AG09309 (cell line): ENCODE data around the gene SCTR.

Experiments
- DNase-seq: peaks from one replicate; pipeline ENCODE4 v3.0.0-alpha.2; 2010; ENCODE audit warnings: low read depth
- H3K4me3 ChIP-seq: 2 replicates; pipeline ENCODE4 v1.5.1; 2011; ENCODE audit warnings: mild to moderate bottlenecking, low read depth, low read length, moderate library complexity; ENCODE audit not compliant: control insufficient read depth
- TF ChIP-seq, protein P1 (sequence below): IDR thresholded peaks from 2 replicates; pipeline ENCODE4 v1.5.1; 2011; ENCODE audit warnings: mild to moderate bottlenecking, low read depth, low read length, inconsistent platforms; ENCODE audit not compliant: insufficient read depth, control insufficient read depth; ENCODE audit errors: missing control alignments

The SCTR gene

DNA sequence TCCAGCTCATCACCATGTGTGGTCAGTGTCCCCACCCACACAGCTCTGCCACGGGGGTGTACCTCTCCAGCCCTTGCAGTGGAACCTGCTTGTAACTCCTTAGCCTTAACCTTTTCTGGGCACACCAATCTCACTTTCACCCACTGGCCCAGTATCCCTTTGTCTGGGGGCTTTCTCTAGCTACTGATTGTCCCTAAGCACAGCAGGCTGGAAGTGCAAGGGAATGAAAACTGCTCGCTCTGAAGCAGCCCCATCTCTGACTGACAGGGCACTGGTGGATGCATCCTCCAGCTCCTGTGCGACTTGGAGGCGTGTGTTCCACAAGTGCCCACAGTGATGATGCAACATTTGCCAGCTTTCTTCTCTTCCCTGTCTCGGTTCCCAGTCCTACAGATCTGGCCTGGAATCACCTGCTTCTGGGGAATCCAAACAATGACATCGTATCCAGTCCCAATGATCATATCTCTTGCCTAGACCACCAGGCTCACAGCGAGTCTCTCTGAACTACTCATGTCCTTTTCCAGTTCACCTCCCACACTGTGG, 33.6 kb downstream of the SCTR start:
- TF ChIP-seq, protein P1, sequence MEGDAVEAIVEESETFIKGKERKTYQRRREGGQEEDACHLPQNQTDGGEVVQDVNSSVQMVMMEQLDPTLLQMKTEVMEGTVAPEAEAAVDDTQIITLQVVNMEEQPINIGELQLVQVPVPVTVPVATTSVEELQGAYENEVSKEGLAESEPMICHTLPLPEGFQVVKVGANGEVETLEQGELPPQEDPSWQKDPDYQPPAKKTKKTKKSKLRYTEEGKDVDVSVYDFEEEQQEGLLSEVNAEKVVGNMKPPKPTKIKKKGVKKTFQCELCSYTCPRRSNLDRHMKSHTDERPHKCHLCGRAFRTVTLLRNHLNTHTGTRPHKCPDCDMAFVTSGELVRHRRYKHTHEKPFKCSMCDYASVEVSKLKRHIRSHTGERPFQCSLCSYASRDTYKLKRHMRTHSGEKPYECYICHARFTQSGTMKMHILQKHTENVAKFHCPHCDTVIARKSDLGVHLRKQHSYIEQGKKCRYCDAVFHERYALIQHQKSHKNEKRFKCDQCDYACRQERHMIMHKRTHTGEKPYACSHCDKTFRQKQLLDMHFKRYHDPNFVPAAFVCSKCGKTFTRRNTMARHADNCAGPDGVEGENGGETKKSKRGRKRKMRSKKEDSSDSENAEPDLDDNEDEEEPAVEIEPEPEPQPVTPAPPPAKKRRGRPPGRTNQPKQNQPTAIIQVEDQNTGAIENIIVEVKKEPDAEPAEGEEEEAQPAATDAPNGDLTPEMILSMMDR: no peak
- DNase-seq: no peak
- no peak overlapping the region for H3K4me3 ChIP-seq

DNA sequence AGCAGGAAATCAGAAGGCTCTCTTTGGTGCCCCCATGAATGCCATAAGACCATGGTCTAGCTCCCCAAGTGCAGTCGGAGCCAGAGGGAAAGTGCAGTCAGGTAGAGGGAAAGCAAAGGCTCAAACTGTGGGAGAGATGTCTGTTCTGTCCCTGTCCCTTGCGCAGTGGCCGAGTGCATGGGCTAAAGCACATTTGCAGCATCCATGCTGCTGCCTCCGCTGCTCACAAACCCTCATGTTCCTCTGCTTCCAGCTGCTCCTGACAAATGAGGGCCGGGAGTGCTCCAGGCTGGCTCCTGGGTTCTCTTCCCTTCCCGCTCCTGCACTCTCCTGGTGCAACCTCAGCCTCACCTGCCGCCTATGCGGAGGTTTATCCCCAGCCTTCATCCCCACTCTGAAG, 34.2 kb downstream of the SCTR start:
- DNase-seq: no peak
- no peak overlapping the region for H3K4me3 ChIP-seq
- TF ChIP-seq, protein P1: no peak

DNA sequence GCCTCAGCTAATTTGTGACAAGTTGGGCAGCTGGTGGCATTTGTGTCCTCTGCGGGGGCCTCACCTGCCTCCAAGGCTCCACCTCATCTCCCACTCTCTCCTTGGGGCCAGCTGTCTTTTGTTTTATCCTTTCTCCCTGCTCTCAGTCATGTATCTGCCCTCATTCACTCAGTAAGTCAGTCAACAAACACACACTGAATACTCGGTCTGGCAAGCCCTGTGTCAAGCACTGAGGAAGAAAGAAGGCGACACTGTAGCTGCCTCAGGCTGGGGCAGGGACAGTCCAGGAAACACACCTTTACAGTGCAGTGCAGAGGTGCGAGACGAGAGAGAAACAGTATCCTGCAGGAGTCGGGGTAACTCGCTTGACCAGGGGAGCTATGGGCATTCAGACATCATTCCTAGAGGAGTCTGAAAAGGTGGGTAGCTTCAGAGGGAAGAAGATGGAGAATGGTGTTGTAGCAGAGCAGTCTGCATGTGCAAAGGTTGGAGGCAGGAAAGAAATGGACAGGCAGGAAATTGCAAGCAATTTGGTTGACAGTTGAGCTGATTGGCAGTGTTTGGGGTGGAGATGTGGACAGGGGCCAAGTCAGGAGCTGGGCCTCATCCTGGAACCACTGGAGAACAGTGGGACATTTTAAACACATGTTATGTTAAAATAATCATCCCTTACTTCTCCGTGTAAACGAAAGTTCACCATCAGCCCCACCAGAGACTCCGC, 34.9 kb downstream of the SCTR start:
- TF ChIP-seq, protein P1: no peak
- no peak overlapping the region for H3K4me3 ChIP-seq
- no peak for DNase-seq

DNA sequence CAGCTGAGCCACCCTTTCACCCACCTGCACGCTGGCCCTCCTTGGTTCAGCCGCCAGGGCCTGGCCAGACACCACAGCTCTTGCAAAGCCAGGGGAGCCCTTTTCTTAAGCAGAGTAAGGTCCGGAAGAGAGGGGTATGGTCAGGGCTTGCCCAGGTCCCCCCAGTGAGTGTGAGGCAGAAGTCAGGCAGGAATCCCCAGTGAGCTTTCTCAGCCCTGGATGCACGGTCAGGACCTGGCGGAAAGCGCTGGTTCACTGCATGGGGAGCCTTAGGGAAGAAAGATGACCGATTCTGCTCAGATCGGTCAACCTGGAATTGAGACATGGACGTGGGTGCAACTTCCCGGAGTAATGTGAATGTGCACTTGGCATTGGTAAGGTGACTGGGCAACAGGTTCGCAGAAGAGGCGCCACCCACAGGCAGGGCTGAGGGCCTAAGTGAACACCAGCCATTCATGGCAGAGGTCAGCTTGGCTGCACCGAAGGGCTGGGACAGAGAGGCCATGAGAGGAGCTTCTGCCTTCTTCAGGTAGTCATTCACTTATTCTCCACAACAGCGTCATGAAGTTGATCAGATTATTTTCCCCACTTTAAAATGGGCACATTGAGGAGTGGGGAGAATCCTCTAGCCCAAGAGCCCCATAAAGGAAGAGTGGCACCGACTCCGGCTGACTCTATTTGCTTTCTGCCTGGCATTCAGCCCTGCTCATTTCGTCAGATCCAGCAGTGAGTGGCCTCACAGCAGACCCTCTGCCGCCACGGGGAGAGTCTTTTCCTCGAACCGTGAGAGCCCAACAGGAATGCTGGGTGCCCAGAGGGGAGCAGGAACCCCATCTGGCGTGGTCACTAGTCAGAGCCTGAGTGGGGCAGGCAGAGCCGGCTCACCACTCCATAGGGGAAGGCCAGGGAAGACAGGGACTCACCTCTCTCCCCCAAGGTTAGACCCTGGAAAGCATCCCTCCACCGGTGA, 35.8 kb downstream of the SCTR start:
- H3K4me3 ChIP-seq: no peak overlapping the region
- no peak for DNase-seq
- TF ChIP-seq, protein P1: no peak

DNA sequence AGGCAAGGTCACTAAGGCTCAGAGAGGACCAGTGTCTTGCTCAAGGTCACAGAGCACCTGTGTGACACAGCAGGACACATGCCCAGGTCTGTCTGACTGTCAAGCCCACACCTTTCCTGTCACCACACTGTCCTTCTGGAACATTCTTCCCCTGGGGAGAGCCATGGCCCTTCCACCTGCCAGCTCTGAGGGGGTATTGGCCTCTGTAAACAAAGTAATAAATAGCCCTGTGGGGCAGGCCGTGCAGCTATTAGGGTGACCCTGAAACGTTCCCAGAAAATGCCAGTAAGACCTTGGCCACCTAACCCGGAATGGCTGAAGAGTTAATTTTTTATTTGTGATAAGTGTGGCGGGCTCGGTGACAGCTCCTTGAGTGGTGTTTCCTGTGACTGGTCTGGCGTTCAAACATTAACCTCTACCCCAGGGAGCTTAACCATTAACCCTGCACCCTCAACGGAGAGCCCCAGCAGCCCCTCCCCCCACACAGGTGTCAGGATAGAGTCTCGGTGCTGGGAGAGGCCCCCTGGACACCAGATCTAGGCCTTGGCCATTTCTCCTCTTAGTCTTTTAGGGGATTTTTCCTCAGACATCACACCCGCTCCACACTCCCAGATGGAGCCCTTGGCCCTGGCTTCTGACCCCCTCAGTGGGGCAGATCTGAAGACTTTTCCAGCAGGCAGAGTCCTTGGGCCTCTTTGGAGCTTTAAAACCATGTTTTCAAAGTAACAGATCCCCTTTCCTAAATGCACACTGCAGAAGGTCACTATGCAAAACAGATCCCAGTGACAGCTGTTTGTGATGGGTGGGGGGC, 36.6 kb downstream of the SCTR start:
- DNase-seq: no peak

More for the DNA sequence above, 36.6 kb downstream of the SCTR start:
- no peak overlapping the region for H3K4me3 ChIP-seq
- TF ChIP-seq, protein P1: no peak
